Activated CD8-positive, alpha-beta memory T cell treated with anti-CD3 and anti-CD28 coated beads, Interleukin-2, amount 10 ng/mL, durations not matched to agents 7 days and 5 days (primary cell): Measurements from ENCODE around the gene ZC4H2. TPM values are rescaled to one million over a fixed set of nuclear protein-coding genes. Genes with fewer than 3 reads are reported as not detected.
A peak's percentile ranks its signal among the peaks of the same experiment; 100 is the strongest.
"Not testable (repeated sequence)": the region's sequence is repeated elsewhere in the genome, so short reads cannot be mapped to it uniquely, and the experiment has no call there.

ENCODE experiments used
- ATAC-seq: fragments of 150-1000 bp; cut with Tn5 transposase; one replicate; pipeline ENCODE4 v1.10.0; 2021; ENCODE audit warnings: moderate library complexity
- CTCF ChIA-PET: fragments of 350-600 bp; sonication (Branson Sonifier 250); formaldehyde crosslinking; loops from one replicate; lab custom pipeline; 2021; ENCODE audit warnings: antibody characterized with exemption; lab: Charles Lee
- DNase-seq: peaks from one replicate; pipeline ENCODE4 v3.0.0-alpha.2; 2020
- H3K27ac Mint-ChIP-seq: one replicate; pipeline ENCODE4 v1.8.0; 2021; ENCODE audit warnings: mild to moderate bottlenecking, mixed read lengths
- H3K27me3 Mint-ChIP-seq: one replicate; pipeline ENCODE4 v1.8.0; 2021; ENCODE audit warnings: mixed read lengths
- H3K36me3 Mint-ChIP-seq: one replicate; pipeline ENCODE4 v1.8.0; 2021; ENCODE audit warnings: mild to moderate bottlenecking, mixed read lengths
- H3K4me1 Mint-ChIP-seq: one replicate; pipeline ENCODE4 v1.8.0; 2021; ENCODE audit warnings: mixed read lengths
- H3K4me3 Mint-ChIP-seq: one replicate; pipeline ENCODE4 v1.8.0; 2021; ENCODE audit warnings: mild to moderate bottlenecking, moderate library complexity, mixed read lengths
- H3K9me3 Mint-ChIP-seq: one replicate; pipeline ENCODE4 v1.8.0; 2022; ENCODE audit warnings: low read depth, mixed read lengths
- total RNA-seq, 2 experiments: library from RNA; stranded (reverse); gene quantifications; one replicate each; pipeline ENCODE4 v1.2.3, GENCODE V29; 2021

Gene ZC4H2
- total RNA-seq, result 10 to 100 TPM; 10.7 to 12.6 TPM

- peak within 1 kb of the TSS; percentile 75 for H3K27ac Mint-ChIP-seq
- H3K27me3 Mint-ChIP-seq, result no peaks in the 10 kb centered on the region
- CTCF ChIA-PET, result interaction anchor here (2.3 kb wide), 1 partner anchor 58 kb away, joined by 8 read pairs; the partner anchor contains the start of gene ZC3H12B
- H3K36me3 Mint-ChIP-seq, result peaks cover 12% of the 10 kb centered on the region
- peak within 1 kb of the TSS; percentile 88 for H3K4me3 Mint-ChIP-seq
- peaks cover 19% of the 10 kb centered on the region for H3K4me1 Mint-ChIP-seq
- H3K9me3 Mint-ChIP-seq, result peaks cover 11% of the 10 kb centered on the region
- peak; percentile 82 for DNase-seq
- ATAC-seq, result peak; percentile 97
These were observed at the start of gene ZC4H2 for GRCh38 chrX:64975989-64976672. ZC4H2 (minus strand) TSS chrX:64976450; CDS start chrX:64976377, 73 bp downstream.

- Mint-ChIP-seq H3K27ac (no peak overlapping the region), H3K4me1 (no peaks in the 10 kb centered on the region), H3K9me3 (no peaks in the 10 kb centered on the region), H3K4me3 (no peak overlapping the region), H3K27me3 (no peaks in the 10 kb centered on the region), H3K36me3 (no peaks in the 10 kb centered on the region)
- CTCF ChIA-PET, result no interaction called here
- no peak for ATAC-seq
- DNase-seq, result no peak
These were observed 41.2 kb upstream of the ZC4H2 start for GRCh38 chrX:65017451-65017850.

- Mint-ChIP-seq H3K27ac (no peak overlapping the region), H3K4me1 (no peaks in the 10 kb centered on the region), H3K4me3 (no peak overlapping the region), H3K36me3 (no peaks in the 10 kb centered on the region), H3K9me3 (no peaks in the 10 kb centered on the region), H3K27me3 (no peaks in the 10 kb centered on the region)
- CTCF ChIA-PET, result no interaction called here
- DNase-seq (no peak), ATAC-seq (no peak)
These were observed 38.0 kb upstream of the ZC4H2 start for GRCh38 chrX:65014230-65014629.

GRCh38 chrX:65009459-65009858 lies 33.2 kb upstream of the ZC4H2 start:
- no peak for ATAC-seq
- Mint-ChIP-seq H3K27ac (no peak overlapping the region), H3K4me1 (no peaks in the 10 kb centered on the region), H3K9me3 (no peaks in the 10 kb centered on the region), H3K36me3 (no peaks in the 10 kb centered on the region), H3K4me3 (no peak overlapping the region), H3K27me3 (no peaks in the 10 kb centered on the region)
- CTCF ChIA-PET, result no interaction called here
- DNase-seq, result no peak

GRCh38 chrX:65002208-65002607 lies 26.0 kb upstream of the ZC4H2 start:
- CTCF ChIA-PET, result not testable (repeated sequence)

GRCh38 chrX:64996805-64997204 lies 20.6 kb upstream of the ZC4H2 start:
- Mint-ChIP-seq H3K27me3 (no peaks in the 10 kb centered on the region), H3K27ac (no peak overlapping the region), H3K4me3 (no peak overlapping the region), H3K9me3 (peaks cover 3% of the 10 kb centered on the region), H3K36me3 (no peaks in the 10 kb centered on the region), H3K4me1 (peaks cover 4% of the 10 kb centered on the region)
- CTCF ChIA-PET, result no interaction called here
- DNase-seq (no peak), ATAC-seq (no peak)

More at GRCh38 chrX:65002208-65002607, 26.0 kb upstream of the ZC4H2 start:
- H3K4me1 Mint-ChIP-seq, H3K27ac Mint-ChIP-seq, H3K9me3 Mint-ChIP-seq, H3K27me3 Mint-ChIP-seq, H3K36me3 Mint-ChIP-seq, ATAC-seq, DNase-seq, H3K4me3 Mint-ChIP-seq: not testable (repeated sequence)

GRCh38 chrX:64994131-64994798 lies 18.0 kb upstream of the ZC4H2 start:
- CTCF ChIA-PET, result no interaction called here
- DNase-seq (no peak), ATAC-seq (no peak)
- H3K27ac Mint-ChIP-seq, result no peak overlapping the region
- H3K27me3 Mint-ChIP-seq, result no peaks in the 10 kb centered on the region
- no peak overlapping the region for H3K4me3 Mint-ChIP-seq
- H3K4me1 Mint-ChIP-seq, result peaks cover 4% of the 10 kb centered on the region
- no peaks in the 10 kb centered on the region for H3K9me3 Mint-ChIP-seq
- no peaks in the 10 kb centered on the region for H3K36me3 Mint-ChIP-seq

- CTCF ChIA-PET, result interaction anchor here (2.3 kb wide), 1 partner anchor 56 kb away, joined by 8 read pairs; the partner anchor contains the start of gene ZC3H12B
- Mint-ChIP-seq H3K36me3 (peaks cover 2% of the 10 kb centered on the region), H3K27ac (no peak overlapping the region), H3K4me3 (no peak overlapping the region), H3K27me3 (no peaks in the 10 kb centered on the region), H3K9me3 (no peaks in the 10 kb centered on the region), H3K4me1 (peaks cover 19% of the 10 kb centered on the region)
- DNase-seq (no peak), ATAC-seq (no peak)
These were observed 1.6 kb upstream of the ZC4H2 start for GRCh38 chrX:64977830-64978229.

- no peaks in the 10 kb centered on the region for H3K27me3 Mint-ChIP-seq
- peaks cover 19% of the 10 kb centered on the region for H3K4me1 Mint-ChIP-seq
- H3K9me3 Mint-ChIP-seq, result peaks cover 5% of the 10 kb centered on the region
- no peak for ATAC-seq
- no peak overlapping the region for H3K27ac Mint-ChIP-seq
- H3K4me3 Mint-ChIP-seq, result peak overlapping the region; percentile 88
- CTCF ChIA-PET, result interaction anchor here (2.3 kb wide), 1 partner anchor 57 kb away, joined by 8 read pairs; the partner anchor contains the start of gene ZC3H12B
- peaks cover 4% of the 10 kb centered on the region for H3K36me3 Mint-ChIP-seq
- DNase-seq, result no peak
These were observed 801 bp upstream of the ZC4H2 start for GRCh38 chrX:64977051-64977450.

GRCh38 chrX:64976673-64977040 lies 407 bp upstream of the ZC4H2 start:
- H3K9me3 Mint-ChIP-seq, result peaks cover 7% of the 10 kb centered on the region
- H3K4me3 Mint-ChIP-seq, result peak overlapping the region; percentile 88
- no peaks in the 10 kb centered on the region for H3K27me3 Mint-ChIP-seq
- no peak for DNase-seq
- peak; percentile 10 for ATAC-seq
- H3K4me1 Mint-ChIP-seq, result peaks cover 19% of the 10 kb centered on the region
- CTCF ChIA-PET, result interaction anchor here (2.3 kb wide), 1 partner anchor 57 kb away, joined by 8 read pairs; the partner anchor contains the start of gene ZC3H12B
- H3K27ac Mint-ChIP-seq, result peak overlapping the region; percentile 24
- peaks cover 7% of the 10 kb centered on the region for H3K36me3 Mint-ChIP-seq

GRCh38 chrX:64975491-64975890 lies 759 bp downstream of the ZC4H2 start:
- ATAC-seq (peak; percentile 34), DNase-seq (peak; percentile 40)
- Mint-ChIP-seq H3K9me3 (peaks cover 12% of the 10 kb centered on the region), H3K36me3 (peaks cover 15% of the 10 kb centered on the region), H3K27me3 (no peaks in the 10 kb centered on the region), H3K4me3 (peak overlapping the region; percentile 88), H3K4me1 (peaks cover 19% of the 10 kb centered on the region), H3K27ac (peak overlapping the region; percentile 75)
- CTCF ChIA-PET, result interaction anchor here (2.3 kb wide), 1 partner anchor 59 kb away, joined by 8 read pairs; the partner anchor contains the start of gene ZC3H12B

GRCh38 chrX:64925480-64925879 lies 50.8 kb downstream of the ZC4H2 start:
- Mint-ChIP-seq H3K27me3 (no peaks in the 10 kb centered on the region), H3K4me1 (no peaks in the 10 kb centered on the region), H3K36me3 (peaks cover 3% of the 10 kb centered on the region), H3K9me3 (peaks cover 2% of the 10 kb centered on the region), H3K27ac (no peak overlapping the region), H3K4me3 (no peak overlapping the region)
- CTCF ChIA-PET, result no interaction called here
- ATAC-seq (no peak), DNase-seq (no peak)

- no peak overlapping the region for H3K27ac Mint-ChIP-seq
- no peak for ATAC-seq
- no peak for DNase-seq
- peaks cover 19% of the 10 kb centered on the region for H3K36me3 Mint-ChIP-seq
- CTCF ChIA-PET, result no interaction called here
- H3K9me3 Mint-ChIP-seq, result peaks cover 4% of the 10 kb centered on the region
- H3K4me1 Mint-ChIP-seq, result no peaks in the 10 kb centered on the region
- no peaks in the 10 kb centered on the region for H3K27me3 Mint-ChIP-seq
- H3K4me3 Mint-ChIP-seq, result no peak overlapping the region
These were observed 68.1 kb downstream of the ZC4H2 start for GRCh38 chrX:64908121-64908520.
